HFFc6 (cell line): ENCODE data around the gene SPOCK1. TPM values are rescaled to one million over a fixed set of nuclear protein-coding genes. Genes with fewer than 3 reads are reported as not detected.

Source experiments
- DNase-seq: peaks from one replicate; pipeline ENCODE4 v3.0.0-alpha.2; 2018
- H3K27ac Mint-ChIP-seq: 2 replicates; pipeline ENCODE4 v1.8.0; 2020; ENCODE audit warnings: mild to moderate bottlenecking, mixed read lengths
- H3K27me3 Mint-ChIP-seq: 2 replicates; pipeline ENCODE4 v1.8.0; 2021; ENCODE audit warnings: mild to moderate bottlenecking, moderate library complexity, mixed read lengths; ENCODE audit not compliant: insufficient read depth
- H3K36me3 Mint-ChIP-seq: 2 replicates; pipeline ENCODE4 v1.8.0; 2021; ENCODE audit warnings: low read depth, mixed read lengths
- H3K4me1 Mint-ChIP-seq: 2 replicates; pipeline ENCODE4 v1.8.0; 2020; ENCODE audit warnings: low read depth, mixed read lengths
- H3K4me3 Mint-ChIP-seq: 2 replicates; pipeline ENCODE4 v1.8.0; 2020; ENCODE audit warnings: mild to moderate bottlenecking, moderate library complexity, mixed read lengths
- H3K9me3 Mint-ChIP-seq: 2 replicates; pipeline ENCODE4 v1.8.0; 2020; ENCODE audit warnings: mild to moderate bottlenecking, mixed read lengths
- CTCF ChIP-seq: fragments of 200-600 bp; sonication (generic); IDR thresholded peaks from 2 replicates; pipeline ENCODE4 v1.5.0; 2021; ENCODE audit warnings: antibody characterized with exemption, mild to moderate bottlenecking
- total RNA-seq, 6 experiments: library from RNA; stranded (reverse); fragmentation: NEBNext Ultra II Directional; extraction: Animal tissue kit (Norgen Biotek cat#: 25700); gene quantifications; 2 replicates in 1 of 6; 3 replicates in 5 of 6; pipeline ENCODE4 v1.2.3, GENCODE V29; 2021

Gene SPOCK1
- total RNA-seq, 6 experiments from 2014 or later, result 111 to 170 (median 125) TPM

DNA sequence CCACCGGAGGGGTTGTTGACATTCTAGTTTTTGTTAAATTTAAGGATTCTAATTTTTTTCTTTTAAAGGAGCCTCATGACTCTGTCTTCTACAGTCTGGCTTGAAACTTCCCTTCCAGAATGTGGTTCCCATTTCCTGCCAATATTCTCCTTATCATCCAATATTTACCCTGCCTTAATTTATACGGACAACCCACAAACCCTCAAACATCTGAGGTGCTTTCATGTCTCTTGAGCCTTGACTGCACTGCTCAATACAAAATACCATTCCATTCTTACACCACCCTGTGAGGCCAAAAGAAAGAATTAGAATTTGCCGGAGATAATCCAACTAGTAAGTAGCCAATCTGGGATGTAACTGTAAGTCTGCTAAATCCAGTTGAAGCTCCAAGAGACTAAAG lies 346.5 kb downstream of the SPOCK1 start:
- DNase-seq, result no peak
- Mint-ChIP-seq H3K27me3 (peaks cover 2% of the 10 kb centered on the region; the same call in 1 of the 2 replicates), H3K4me3 (no peak overlapping the region), H3K36me3 (no peaks in the 10 kb centered on the region), H3K4me1 (peaks cover 20% of the 10 kb centered on the region), H3K27ac (no peak overlapping the region), H3K9me3 (no peaks in the 10 kb centered on the region)
- TF ChIP-seq CTCF, result no peak

DNA sequence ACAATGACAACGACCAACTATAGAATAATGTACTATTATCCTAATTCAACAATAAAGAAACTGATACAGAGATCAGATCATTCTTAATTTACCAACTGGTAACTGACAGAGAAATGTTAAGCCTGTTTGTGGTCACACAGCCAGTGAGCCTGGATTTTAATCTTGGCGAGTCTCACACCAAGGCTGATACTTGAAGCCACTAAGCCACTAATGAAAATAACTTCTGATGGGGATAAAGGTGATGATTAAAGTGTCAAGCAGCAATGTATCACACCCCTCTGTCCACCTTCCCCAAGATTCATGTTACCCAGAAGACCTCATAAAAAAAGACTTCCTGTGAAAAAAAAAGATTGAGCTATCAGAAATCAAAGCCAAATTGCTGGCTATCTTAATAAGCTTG lies 350.5 kb downstream of the SPOCK1 start:
- Mint-ChIP-seq H3K4me3 (no peak overlapping the region), H3K27me3 (peaks cover 7% of the 10 kb centered on the region; the same call in 1 of the 2 replicates), H3K27ac (no peak overlapping the region), H3K36me3 (no peaks in the 10 kb centered on the region), H3K4me1 (peaks cover 48% of the 10 kb centered on the region), H3K9me3 (no peaks in the 10 kb centered on the region)
- TF ChIP-seq CTCF, result no peak
- DNase-seq, result no peak

DNA sequence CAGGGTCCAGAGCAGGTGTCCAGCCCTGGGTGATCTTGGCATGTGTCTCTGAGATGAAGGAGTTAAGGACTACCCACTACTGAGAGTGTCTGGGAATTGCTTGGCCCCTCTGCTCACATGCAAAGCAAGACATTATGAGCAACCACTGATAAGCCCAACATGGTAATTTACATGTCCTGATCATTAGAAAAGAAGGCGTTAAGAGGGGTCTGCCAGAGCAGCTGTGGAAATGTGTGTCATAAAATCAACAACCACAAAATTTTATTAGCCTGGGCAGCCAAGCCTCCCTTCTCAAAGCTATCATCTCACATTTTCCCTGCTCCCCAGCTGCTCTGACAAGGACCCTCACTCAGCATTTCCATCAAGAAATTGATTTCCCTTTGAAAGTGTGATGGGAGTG lies 351.0 kb downstream of the SPOCK1 start:
- Mint-ChIP-seq H3K27me3 (peaks cover 7% of the 10 kb centered on the region; the same call in 1 of the 2 replicates), H3K4me3 (no peak overlapping the region), H3K9me3 (no peaks in the 10 kb centered on the region), H3K4me1 (peaks cover 52% of the 10 kb centered on the region), H3K27ac (peak overlapping the region; percentile 24; the same call in 1 of the 2 replicates), H3K36me3 (no peaks in the 10 kb centered on the region)
- DNase-seq, result no peak
- no peak for TF ChIP-seq CTCF

DNA sequence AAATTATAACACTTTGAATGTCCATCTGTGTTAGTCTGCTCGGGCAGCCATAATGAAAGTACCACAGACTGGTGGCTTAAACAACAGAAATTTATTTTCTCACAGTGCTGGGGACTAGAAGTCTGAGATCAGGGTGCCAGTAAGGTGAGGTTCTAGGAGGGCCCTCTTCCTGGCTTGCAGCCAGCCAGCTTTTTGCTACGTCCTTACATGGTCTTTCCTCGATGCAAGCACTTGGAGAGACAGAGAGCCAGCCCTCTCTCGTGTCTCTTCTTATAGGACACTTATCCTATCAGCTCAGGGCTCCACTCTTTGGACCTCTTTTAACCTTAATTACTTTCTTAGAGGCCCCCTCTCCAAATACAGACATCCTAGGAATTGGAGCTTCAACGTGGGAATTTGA lies 351.8 kb downstream of the SPOCK1 start:
- TF ChIP-seq CTCF, result no peak
- Mint-ChIP-seq H3K27ac (peak overlapping the region; percentile 99), H3K27me3 (peaks cover 7% of the 10 kb centered on the region; the same call in 1 of the 2 replicates), H3K4me3 (no peak overlapping the region), H3K36me3 (no peaks in the 10 kb centered on the region), H3K9me3 (no peaks in the 10 kb centered on the region), H3K4me1 (peaks cover 61% of the 10 kb centered on the region)
- DNase-seq, result no peak

DNA sequence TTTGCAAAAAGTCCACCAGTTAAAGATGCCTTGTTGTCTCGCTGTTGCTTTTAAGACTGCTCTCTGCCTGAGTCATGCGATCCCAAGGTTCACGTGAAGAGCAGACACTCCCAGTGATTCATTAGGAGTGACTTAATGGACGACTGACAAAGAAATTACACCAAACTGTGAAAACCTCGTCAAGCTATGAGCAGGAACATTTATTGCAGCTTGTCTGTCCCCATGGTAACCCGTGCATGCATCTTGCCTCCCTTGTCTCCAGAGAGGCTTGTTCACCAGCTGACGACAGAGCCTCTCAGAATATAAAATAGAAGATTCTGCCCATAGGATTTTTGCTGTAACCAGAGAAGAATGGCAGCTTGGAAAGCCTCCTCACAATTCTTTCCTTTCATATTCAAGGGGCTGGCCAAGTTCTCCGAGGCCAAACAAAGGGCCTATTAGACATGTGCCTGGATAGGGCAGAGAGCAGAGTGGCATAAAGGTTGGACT lies 352.7 kb downstream of the SPOCK1 start:
- TF ChIP-seq CTCF, result no peak
- H3K27ac Mint-ChIP-seq, result peak overlapping the region; percentile 99
- no peaks in the 10 kb centered on the region for H3K9me3 Mint-ChIP-seq
- H3K4me1 Mint-ChIP-seq, result peaks cover 70% of the 10 kb centered on the region
- no peaks in the 10 kb centered on the region for H3K36me3 Mint-ChIP-seq
- H3K4me3 Mint-ChIP-seq, result peak overlapping the region; percentile 86
- peak; percentile 99 for DNase-seq
- H3K27me3 Mint-ChIP-seq, result peaks cover 7% of the 10 kb centered on the region; the same call in 1 of the 2 replicates

- peaks cover 7% of the 10 kb centered on the region; the same call in 1 of the 2 replicates for H3K27me3 Mint-ChIP-seq
Measured at GRCh38 chr5:137145721-137146120, 353.4 kb downstream of the SPOCK1 start.

More at GRCh38 chr5:137145721-137146120, 353.4 kb downstream of the SPOCK1 start:
- peaks cover 76% of the 10 kb centered on the region for H3K4me1 Mint-ChIP-seq
- peak overlapping the region; percentile 99 for H3K27ac Mint-ChIP-seq
- peak overlapping the region; percentile 86 for H3K4me3 Mint-ChIP-seq
- TF ChIP-seq CTCF, result no peak
- H3K36me3 Mint-ChIP-seq, result no peaks in the 10 kb centered on the region
- H3K9me3 Mint-ChIP-seq, result no peaks in the 10 kb centered on the region
- DNase-seq, result no peak
